Fibroblast of skin of abdomen (primary cell): Measurements from ENCODE around the gene NPM3. TPM values are rescaled to one million over a fixed set of nuclear protein-coding genes. Genes with fewer than 3 reads are reported as not detected.

Experiments
- DNase-seq: peaks from one replicate; pipeline ENCODE4 v3.0.0-alpha.2; 2013
- polyA plus RNA-seq, 2 experiments: library from polyadenylated mRNA; unstranded; fragments of 120-200 nt; gene quantifications; one replicate each; pipeline ENCODE4 v1.2.1, GENCODE V29; 2013; ENCODE audit not compliant: insufficient read length in 2 of 2

The NPM3 gene, protein sequence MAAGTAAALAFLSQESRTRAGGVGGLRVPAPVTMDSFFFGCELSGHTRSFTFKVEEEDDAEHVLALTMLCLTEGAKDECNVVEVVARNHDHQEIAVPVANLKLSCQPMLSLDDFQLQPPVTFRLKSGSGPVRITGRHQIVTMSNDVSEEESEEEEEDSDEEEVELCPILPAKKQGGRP
- 93.3 TPM for polyA plus RNA-seq (2013, experiment 1 of 2; ENCODE audit: insufficient read length)
- 97.8 TPM for polyA plus RNA-seq (2013, experiment 2 of 2; ENCODE audit: insufficient read length)

DNA sequence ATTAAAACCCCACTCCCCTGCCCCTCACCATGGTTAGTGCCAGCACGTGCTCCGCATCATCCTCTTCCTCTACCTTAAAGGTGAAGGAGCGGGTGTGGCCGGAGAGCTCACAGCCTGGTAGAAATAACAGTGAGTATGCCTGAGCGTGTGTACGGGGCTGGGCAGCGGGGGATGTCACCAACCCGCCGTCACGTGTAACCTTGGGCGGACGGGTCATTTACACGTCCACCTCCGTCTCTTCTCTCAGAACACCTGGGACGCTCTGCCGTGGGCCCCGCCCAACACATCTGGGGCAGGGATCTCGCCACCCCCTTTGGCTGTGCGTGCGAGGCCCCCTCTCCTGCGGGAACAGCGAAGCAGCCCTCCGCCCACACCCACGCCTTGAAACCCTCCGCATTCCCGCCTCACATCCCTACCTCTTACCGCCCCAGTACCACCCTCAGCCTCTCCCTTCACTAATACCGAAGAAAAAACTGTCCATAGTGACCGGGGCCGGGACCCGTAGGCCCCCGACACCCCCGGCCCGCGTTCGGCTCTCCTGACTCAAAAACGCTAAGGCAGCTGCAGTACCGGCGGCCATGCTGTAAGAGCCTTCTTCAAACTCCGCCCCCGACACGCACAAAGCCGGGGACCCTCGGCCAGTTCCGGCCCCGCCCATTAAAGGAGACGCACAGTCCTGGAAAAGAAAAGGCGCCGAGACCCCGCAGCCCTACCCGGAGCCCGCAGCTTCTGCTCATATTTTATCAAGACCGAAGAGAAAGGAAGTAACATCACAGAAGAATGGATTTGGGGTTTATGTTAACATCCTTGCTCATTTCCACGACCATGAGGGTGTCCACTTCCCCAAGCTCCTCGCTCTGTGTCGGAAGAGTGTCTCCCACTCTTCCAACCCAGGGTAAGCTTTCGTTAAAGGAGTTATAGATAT is at the start of gene NPM3:
Gene NPM3 (minus strand): TSS at position 636 of the 925 bp plus-strand sequence. CDS start 56 bp downstream, at position 580.
- peak; percentile 75 for DNase-seq

DNA sequence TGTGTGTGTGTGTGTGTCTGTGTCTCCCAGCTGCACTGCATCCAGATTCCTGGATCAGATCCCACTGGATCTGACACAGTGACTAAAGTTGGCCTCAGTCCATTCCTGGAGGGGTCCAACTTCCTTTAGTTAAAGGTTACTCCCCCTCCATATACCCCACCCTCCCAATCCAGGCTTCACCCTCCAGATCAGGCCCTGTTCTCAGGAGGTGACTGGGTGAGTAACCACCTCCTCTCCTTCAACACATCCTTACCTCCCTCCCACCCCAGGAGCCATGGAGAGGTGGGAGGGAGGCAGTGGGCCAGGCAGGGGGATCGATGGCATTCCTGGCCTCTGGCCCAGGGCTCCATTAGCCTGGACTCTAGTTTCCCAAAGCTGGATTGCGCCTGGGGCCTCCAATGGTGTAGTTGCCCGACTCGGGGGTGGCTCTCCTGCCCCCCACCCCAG is 49.1 kb upstream of the NPM3 start:
- no peak for DNase-seq

DNA sequence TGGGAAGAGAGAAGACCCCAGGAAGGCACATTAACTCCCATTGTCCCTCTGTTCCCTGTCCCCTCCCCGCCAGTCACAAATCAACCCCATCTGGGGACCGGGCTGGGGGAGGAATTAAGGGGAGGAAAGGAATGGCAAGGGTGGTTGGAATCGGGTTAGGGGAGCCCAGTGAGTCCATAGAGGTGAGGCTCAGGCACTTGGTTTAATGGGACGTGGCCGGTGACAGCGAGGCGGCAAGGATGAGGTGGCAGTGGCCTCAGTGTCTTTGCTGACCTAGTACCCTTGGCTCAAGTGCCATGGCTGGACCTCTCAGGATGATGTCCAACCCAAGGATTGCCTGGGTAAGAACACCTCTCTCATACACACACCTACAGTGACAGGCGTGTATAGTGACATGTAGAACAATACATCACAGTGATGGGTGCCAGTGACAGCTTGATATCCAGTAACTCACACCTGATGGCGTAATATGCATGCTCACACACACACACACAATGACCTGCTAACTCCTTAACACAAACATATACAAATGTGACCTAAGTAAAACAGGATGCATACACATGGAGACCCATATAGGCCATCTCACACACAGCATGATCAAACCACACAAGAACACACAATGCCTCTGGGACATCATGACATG is 48.0 kb upstream of the NPM3 start:
- no peak for DNase-seq

DNA sequence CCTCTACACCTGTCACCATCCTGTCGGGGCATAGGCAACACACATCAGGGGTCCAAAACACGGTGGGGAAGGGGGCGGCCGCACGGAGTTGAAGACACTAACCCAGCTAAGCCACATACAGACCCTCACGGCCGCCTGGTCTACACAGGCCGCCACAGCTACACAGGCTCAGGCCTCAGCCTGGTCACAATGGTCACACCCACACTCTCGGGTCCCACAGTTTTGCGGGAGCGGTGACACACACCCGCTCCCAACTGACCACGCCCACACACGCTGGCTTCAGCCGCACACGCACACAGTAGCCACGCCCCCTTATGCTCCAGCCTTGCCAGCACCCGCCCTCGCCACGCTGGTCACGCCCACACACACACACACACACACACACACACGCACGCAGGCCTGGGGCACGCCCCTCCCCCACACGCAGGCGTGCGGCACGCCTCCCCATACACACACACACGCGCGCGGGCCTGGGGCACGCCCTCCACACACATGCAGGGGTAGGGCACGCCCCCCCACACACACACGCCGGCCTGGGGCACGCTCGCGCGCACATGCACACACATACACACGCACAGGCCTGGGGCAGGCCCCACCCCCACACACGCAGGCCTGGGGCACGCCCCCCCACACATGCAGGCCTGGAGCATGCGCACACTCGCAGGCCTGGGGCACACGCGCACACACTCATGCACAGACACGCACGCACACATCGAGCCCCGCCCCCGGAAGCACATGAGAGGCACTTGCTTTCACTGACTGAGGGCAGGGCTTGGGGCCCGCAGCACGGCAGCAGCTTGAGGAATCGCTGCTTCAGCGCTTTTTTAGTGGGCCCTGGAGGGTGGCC is 47.3 kb upstream of the NPM3 start:
- DNase-seq: peak; percentile 93

DNA sequence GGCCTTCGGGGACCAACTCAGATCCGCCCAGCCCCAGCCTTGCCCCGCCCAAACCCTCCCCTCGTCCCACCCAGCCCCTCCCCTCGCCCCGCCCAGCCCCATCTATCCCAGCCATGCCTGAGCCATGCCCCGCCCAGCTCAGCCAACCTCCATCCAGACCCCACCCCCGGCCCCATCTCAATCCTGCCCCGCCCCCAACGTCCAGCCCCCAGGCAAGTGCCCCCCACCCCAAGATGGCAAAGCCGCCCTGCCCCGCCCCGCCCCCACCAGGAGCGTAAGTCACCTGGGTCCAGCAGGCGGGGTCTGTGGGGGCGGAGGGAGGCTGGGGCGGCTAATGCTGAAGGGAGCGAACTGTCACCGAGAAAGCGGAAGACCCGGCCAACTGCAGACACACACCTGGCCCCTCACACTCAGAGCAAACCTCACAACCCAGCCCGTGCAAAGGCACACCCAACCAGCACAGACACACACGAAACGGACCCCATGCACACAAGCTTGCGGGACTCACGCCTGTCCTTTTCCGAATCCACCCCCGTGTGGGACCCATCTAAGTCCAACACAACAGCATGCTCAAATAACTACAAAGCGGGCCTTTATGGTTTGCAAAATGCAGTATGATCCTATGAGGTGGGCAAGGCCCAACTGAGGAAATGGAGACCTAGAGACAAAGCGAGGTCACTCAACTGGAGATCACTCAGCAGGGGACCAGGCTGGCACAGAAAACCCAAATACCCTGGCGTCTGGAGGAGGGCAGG is 46.5 kb upstream of the NPM3 start:
- DNase-seq: peak; percentile 36

DNA sequence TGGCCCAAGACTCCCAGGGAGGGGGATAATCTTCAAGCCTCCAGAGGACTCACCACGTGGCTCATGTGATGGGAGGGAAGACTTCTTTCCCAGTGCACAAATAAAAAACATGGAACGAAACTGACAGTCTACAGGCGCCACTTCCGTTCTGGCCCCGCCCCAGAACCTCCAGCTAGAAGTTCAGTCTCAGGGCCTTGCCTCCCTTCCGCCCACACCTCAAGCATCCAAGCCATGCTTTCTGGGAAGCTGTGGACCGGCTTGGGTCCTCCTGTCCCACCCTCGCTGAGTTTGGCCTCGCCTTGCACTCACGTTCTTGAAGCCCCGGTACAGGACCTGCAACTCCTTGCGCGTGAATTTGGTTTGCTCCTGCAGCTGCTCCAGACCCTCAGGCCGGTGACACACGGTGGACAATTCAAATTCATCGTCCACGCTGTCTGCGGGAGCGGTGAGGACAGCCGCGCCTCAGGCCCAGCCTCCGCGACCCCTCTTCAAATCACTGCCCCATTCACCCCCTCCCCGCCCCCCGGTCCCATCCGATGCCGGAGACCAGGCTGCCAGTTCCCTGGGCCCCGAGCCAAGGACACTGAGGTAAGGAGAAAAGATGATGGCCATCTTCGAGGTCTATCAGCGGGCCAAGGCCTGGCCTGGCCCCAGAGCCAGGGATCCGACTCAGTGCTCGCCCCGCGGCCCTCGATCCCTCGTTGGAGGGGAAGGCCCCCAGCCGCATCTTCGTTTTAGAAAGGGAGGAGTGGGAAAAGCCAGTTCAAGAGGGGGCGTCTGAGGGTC is 45.7 kb upstream of the NPM3 start:
- DNase-seq: no peak

DNA sequence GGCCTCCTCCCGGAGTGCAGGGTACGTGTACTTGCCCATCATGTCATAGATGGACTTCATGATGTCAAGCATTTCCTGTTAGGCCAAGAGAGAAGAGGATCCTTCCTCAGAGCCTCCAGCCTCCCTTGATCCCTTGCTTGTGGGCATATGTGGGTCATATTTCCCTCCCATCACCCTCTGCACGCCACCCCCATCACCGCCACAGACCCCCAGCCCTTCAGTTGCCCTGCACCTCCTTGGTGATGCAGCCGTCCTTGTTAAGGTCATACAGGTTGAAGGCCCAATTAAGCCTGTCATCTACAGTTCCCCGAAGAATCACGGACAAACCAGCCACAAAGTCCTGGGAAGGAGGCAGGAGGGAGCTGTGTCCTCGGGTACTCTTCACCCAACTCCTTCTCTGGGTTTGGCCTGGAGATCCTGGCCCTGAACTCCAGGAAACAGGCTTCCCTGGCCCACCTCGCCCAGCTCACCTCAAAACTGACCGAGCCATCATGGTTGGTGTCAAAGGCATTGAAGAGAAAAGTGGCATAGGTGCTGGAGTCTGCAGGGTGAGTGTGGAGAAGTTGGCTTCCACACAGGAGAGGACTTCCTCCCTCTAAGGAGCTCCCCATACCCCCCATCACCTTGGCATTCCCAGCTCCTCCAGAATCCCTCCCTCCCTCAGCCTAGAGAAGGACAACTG is 44.8 kb upstream of the NPM3 start:
- DNase-seq: no peak

DNA sequence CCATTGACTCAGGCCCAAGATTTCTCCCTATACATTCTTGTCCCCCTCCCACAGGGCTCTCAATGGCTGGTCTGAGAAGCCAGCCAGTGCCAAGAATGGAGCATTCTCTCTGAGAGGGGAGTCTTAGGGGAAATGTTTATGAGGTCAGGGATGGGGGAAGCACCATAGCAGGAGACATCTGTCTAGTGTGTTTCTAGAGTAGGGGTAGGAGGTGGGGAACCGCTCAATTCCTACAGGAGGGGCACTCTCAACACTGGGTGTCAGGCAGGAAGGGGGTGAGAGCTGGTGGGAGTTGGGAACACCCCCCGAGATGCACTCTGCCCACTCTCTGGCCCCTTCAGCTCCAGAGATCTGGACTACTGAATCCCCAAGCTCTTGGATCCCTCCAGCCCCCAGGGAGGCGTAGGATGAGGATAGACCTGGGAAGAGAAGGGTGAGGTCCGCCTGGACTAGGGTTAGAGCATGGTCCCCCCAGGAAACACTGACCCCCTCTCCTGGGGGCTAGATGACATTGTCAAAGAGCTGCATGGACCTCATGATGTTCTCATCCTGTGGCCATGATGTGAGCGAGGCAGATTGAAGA is 43.7 kb upstream of the NPM3 start:
- DNase-seq: no peak

DNA sequence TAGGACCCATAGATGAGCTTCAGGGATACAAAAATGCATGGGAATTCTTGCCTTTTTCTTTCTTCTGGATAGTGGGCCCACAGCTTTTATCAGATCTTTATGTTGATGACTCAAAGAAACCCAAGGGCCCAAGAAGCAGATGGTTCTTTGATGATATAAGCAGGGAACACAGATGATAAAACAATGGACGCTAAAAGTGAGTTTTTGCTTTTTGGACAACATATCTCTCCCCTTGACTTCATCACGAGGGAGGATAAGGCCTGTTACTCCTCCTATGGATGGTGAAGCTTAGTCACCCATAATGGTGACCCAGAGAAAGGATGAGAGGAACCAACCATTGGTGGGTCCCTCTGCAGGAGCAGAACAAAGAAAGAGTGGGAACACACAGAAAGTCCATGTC is 41.5 kb upstream of the NPM3 start:
- no peak for DNase-seq

DNA sequence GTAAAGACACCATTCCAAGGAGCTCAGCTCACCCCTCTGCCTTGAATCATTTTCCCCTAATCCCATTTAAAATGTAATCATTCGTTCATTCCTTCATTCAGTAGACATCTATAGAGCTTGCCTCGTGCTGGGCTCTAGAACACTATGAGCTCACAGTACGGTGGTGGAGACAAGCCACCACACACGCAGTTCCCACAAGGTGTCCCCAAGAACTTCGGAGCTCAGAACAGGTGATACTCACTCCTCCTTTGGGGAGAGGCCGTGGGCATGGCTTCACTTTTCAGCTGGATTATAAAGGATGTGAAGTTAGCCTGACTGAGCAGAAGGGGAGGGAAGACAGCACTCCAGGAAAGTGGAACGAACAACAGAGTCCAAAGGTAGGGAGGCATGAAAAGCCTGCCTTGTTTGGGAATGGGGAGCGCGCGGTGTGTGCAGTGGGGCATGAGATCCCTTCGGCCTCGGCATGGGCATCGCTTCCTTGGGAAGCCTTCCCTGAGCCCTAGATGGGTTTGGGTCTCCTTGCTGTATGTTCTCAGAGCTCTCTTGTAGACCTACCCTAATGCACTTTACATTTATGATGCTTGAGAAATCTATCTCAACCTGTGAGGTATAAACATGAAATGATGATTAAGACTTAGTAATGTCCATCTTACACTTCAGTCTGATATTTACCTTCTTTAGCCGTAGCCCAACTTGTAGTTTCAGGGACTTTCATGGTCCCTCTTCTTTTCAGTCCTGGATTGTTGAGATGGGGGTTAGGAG is 35.8 kb upstream of the NPM3 start:
- DNase-seq: no peak

DNA sequence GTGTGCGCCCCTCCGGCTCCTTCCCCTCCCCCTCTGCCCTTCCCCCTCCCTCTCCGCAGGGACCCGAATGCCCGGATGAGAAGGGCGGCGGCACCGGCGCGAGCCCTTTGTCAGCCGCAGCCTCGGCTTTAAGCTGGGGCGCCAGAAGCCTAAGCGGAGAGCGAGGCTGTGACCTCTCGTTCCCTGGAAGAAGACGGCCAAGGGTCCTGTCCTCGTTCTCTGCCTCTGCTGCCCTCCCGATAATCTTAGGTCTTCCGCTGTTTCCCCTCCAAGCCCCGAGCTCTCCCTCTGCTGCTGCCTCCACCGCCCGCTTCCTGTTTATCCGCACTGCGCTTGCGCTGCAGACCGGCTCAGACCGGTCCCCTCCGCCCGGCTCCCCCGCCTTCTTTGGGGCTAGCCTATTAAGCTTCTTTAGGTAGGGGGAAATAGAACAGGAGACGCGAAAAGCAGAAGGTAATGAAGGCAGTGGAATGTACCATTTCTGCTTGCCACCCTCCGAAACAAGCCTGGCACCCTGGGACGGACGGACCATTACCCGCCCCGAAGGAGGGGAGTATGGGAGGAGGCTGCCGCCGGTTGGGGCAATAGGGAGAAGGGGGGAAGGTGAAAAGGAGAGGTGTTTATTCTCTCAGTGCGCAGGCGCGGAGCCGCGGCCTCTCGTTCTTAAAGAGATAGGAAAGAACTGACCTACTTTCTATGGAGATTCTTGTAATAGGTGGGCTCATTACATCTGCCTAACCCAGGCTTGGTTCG is 35.0 kb upstream of the NPM3 start, which contains the start of gene OGA:
Gene OGA (minus strand): TSS at position 326 of the 753 bp plus-strand sequence. CDS start 422 bp downstream, outside the sequence.
- peak; percentile 100 for DNase-seq

DNA sequence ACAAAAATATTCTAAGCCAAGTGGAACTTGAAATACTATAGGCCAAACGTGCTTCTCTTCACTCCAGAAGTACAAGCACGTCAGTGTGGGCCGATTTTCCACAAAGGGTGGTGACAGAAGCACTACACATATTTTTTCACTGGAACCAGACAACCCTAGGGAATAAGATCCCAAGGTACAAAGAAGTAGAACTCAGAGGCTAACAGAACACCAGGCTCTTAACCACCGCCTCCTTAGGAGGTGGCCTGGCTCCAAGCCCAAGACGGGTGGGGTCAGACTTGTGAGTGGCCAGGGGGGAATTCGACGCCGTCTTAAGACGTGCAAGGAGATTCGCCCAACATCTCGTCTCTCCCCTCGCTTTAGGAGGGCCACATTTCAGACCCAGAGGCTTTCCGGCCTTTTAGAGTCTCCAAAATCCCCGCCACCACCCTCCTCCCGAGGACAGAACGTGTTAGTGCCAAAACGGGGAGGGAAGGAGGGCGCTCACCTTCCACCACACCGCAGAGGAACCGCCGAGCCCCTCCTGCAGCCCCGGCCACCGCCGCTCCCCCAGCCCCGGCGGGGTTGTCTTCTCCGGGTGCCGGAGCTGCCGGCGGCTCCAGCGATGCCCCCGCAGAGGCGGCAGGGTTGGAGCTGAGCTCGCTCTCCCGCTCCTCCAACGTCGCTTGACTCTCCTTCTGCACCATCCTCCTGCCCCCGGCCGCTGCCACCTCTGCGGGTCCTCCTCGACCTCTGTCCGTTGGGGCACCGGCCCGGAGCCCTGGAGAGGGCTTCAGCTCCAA is 34.3 kb upstream of the NPM3 start:
- peak; percentile 95 for DNase-seq

DNA sequence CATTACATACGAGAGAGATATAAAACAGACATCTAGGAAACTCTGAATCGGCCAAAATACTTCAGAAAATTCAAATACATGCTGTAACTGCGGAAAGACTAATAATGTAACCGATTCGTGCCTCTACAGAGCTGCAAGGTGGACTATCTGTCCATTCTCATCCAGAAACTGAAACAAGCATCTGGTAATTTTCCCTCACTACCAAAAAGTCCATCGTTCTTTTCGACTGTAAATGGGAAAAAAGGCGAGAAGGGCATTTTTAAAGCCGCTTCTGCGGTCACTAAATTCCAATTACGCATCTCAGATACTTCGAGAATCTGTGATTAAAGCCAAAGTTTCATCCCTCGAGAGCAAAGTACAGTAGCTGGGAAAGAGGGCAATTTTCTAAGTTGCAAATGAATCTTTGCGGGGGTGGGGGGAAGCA is 33.7 kb upstream of the NPM3 start:
- no peak for DNase-seq

DNA sequence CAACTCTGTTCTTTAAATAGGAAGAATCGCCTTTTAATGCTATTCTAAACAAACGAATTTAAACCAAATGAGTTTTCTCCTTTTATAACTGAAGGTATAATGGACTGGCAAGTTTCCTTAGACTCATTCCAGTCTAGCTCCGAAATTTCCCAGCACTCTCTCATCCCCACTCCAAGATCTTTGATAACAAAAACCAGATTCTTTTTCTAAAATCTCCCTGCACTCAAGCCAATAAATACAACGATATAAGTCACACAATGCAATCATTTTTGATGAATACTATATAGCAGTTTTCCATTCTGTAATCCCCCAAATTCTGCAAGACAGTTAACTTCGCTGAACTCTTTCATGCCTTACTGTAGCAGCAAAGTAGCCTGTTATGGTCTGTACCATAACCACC is 33.1 kb upstream of the NPM3 start:
- DNase-seq: no peak

DNA sequence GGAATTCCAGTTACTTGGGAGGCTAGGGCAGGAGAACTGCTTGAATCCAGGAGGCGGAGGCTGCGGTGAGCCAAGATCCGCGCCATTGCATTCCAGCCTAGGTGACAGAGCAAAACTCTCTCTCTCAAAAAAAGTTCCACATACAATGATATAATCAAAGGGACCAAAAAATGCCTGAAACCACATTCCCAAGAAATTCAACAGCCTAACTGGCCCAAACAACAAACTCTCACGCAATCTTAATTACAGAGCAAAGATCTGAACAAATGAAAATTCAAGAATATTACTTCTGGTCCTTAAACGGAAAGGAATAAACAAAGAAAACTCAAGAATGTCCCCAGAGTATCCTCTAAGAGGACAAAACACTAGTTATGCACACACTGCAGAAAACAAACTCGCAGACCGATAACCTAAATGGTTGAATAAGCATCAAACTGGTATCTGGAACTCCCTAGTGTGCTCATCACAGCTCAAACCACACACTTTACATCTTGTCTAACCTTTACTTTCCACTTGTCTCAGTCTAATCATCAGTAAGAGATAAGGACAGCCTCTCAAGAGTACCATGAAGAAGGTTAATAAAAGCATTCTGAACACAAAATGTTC is 31.3 kb upstream of the NPM3 start:
- DNase-seq: peak; percentile 22

DNA sequence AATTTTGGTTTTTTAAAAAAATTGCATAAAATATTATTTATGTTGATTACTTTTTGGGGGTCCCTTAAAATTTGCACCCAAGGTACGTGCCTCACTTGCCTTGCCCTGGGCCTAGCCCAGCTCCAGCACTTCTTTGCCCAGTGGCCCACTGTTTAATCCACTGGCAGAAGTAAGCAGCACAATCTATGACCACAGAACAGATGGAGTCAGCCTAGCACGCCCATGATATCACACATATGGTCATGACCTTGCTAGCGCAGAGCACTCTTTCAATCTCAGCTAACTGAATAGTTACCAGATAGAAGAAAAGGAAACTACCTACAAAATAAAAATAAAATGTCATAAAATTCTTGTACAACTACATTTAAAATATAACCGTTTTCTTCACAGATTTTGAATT is 29.4 kb upstream of the NPM3 start:
- no peak for DNase-seq

DNA sequence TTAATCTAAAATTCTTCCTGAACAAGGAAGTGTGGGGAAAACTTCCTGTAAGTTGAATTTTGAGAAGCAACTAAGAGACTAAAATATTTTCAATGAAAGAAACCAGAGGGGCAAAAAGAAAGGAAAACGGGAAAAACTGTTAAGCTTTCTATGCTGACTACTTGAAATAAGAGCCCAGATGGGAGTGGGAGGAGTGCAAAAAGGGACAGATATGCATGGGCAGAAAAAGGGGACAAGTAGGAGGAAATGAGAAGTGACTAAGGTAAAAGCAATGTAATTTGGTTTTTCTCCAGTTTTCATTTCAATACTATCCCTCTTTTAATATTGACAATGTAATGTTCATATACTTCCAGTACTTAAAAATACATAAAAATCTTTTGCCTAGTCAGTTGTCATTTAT is 23.9 kb upstream of the NPM3 start:
- DNase-seq: no peak
